T-helper 2 cell treated with Interferon-gamma antibody and Interleukin-4, amounts not matched to agents 100 ng/mL and 5 ng/mL, for 36 hours (primary cell): Measurements from ENCODE around the gene SUPT5H. TPM values are rescaled to one million over a fixed set of nuclear protein-coding genes. Genes with fewer than 3 reads are reported as not detected.

Experiments used
- intact Hi-C: fragments of 100-400 bp; cut with micrococcal nuclease; formaldehyde crosslinking; loops from one replicate; pipeline ENCODE4 v1.15.1; 2023
- total RNA-seq: library from RNA; stranded (reverse); gene quantifications from 2 replicates; pipeline ENCODE4 v1.2.3, GENCODE V29; 2022

SUPT5H gene
- total RNA-seq, 1 donor from 2014 or later, result 150 TPM

- intact Hi-C loops, result no loop called here
Measured at GRCh38 chr19:39423258-39424086, 21.9 kb upstream of the SUPT5H start.

GRCh38 chr19:39424934-39425333, 20.4 kb upstream of the SUPT5H start:
- intact Hi-C loops, result no loop called here

GRCh38 chr19:39425744-39426143, 19.6 kb upstream of the SUPT5H start:
- intact Hi-C loops, result no loop called here

- intact Hi-C loops, result no loop called here
Measured at GRCh38 chr19:39426170-39426569, 19.2 kb upstream of the SUPT5H start.

GRCh38 chr19:39427707-39428106, 17.7 kb upstream of the SUPT5H start:
- intact Hi-C loops, result no loop called here

GRCh38 chr19:39428283-39429112, 16.9 kb upstream of the SUPT5H start:
- intact Hi-C loops, result no loop called here

- intact Hi-C loops, result loop anchor here (1.0 kb wide), 1 partner anchor 19 kb away; the partner anchor contains the start of gene PLEKHG2
Measured at GRCh38 chr19:39430675-39431593, 14.4 kb upstream of the SUPT5H start.

- intact Hi-C loops, result no loop called here
Measured at GRCh38 chr19:39432677-39433025, 12.7 kb upstream of the SUPT5H start.

- intact Hi-C loops, result no loop called here
Measured at GRCh38 chr19:39433480-39434079, 11.8 kb upstream of the SUPT5H start.

- intact Hi-C loops, result no loop called here
Measured at GRCh38 chr19:39434123-39435076, 11.0 kb upstream of the SUPT5H start.

- intact Hi-C loops, result loop anchor here (1.0 to 2.0 kb wide), 4 partner anchors 10 to 45 kb away; partner anchors contain the start of genes MED29, PAF1, PLEKHG2 and SUPT5H
Measured at GRCh38 chr19:39435499-39436349, 9.7 kb upstream of the SUPT5H start, which contains the start of gene RPS16. TSS of gene RPS16 (minus strand) at chr19:39435949. CDS start at chr19:39435895, 54 bp downstream.

- intact Hi-C loops, result loop anchor here (1.0 to 2.0 kb wide), 4 partner anchors 9 to 45 kb away; partner anchors contain the start of genes MED29, PAF1, PLEKHG2 and SUPT5H
Measured at GRCh38 chr19:39436350-39436716, 9.0 kb upstream of the SUPT5H start.

- intact Hi-C loops, result no loop called here
Measured at GRCh38 chr19:39438270-39438934, 7.0 kb upstream of the SUPT5H start.

GRCh38 chr19:39444598-39445195, 685 bp upstream of the SUPT5H start:
- intact Hi-C loops, result loop anchor here (1.0 to 10.0 kb wide), 4 partner anchors 8 to 400 kb away; partner anchors contain the start of genes FBL, PLEKHG2 and TIMM50

- intact Hi-C loops, result loop anchor here (10.0 kb wide), 1 partner anchor 398 kb away; the partner anchor contains the start of gene FBL
Measured at GRCh38 chr19:39446365-39447084, 1.1 kb downstream of the SUPT5H start.

GRCh38 chr19:39448271-39448670, 2.9 kb downstream of the SUPT5H start:
- intact Hi-C loops, result loop anchor here (10.0 kb wide), 1 partner anchor 397 kb away; the partner anchor contains the start of gene FBL
